Left forelimb (tissue), 1 donor: ENCODE data around the gene SMARCA4.
"Not testable (repeated sequence)": the region's sequence is repeated elsewhere in the genome, so short reads cannot be mapped to it uniquely, and the experiment has no call there.

Experiments
- DNase-seq: peaks from one replicate; pipeline ENCODE4 v3.0.0-alpha.2; 2018; ENCODE audit warnings: low spot score

The SMARCA4 gene

GRCh38 chr19:10976131-10976892, 15.5 kb downstream of the SMARCA4 start:
- DNase-seq, result no peak

DNA sequence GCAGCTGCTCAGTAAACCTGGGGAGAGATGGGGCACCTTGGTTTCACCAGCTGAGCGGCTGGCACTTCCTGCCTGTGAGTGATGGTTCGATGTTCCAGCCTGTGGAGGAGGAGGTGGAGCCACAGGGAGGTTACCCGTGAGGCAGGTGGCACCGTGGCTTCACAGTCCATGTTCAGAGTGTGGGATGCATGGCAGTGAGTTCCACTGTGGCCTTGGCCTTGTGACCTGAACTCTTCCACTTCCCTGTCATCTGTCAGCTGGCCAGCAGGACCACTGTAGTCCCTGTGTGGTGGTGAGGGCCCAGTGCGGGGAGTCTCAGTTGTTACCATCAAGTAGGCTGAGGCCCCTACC, 16.9 kb downstream of the SMARCA4 start:
- DNase-seq, result no peak

- no peak for DNase-seq
These were observed 19.1 kb downstream of the SMARCA4 start for GRCh38 chr19:10979951-10980381.

DNA sequence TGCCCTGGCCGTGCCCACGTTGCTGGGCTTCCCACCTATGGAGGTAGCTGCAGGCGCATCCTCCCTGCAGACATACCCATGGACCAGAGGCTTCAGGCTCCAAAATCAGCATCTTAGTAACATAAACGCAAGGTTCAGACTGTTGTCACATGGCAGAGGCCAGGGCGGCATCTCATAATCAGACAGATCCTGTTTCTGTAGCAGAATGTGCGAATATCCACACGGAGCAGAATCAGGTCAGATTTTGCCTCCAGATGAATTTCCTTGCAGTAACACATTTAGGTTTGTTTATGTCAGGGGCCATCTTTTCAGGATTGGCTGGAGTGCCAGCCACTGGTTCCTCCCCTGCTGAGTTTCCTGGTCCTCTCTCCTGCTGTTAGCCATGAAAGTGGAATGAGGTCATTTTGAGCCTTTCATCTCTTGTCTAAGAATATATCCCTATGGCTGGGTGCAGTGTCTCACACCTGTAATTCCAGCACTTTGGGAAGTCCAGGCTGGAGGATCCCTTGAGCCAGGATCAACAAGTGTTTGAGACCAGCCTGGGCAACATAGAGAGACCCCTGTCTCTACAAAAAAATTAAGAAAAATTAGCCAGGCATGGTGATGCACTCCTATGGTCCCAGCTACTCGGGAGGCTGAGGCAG, 20.5 kb downstream of the SMARCA4 start:
- DNase-seq, result no peak

- no peak for DNase-seq
These were observed 22.2 kb downstream of the SMARCA4 start for GRCh38 chr19:10983026-10983425.

- DNase-seq, result no peak
These were observed 23.4 kb downstream of the SMARCA4 start for GRCh38 chr19:10984166-10984735.

DNA sequence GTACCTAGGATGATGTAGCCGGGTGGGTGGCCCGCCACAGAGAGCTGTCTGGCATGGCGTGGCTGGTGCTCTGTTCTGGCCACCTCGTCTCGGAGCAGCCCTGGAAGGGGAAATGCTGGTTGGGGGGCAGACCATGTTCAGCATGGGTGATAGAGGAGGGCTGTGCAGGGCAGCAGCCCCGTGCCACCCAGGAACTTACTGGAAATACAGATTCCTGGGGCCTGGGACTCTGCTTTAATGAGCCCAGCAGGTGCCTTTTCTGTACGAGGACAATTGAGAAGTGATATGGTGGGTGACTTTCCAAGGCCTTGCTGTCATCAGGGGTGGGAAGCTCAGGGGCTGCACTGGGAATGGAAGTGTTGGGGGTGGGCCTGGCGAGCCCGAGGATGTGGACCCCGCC, 24.7 kb downstream of the SMARCA4 start:
- DNase-seq, result no peak

- no peak for DNase-seq
These were observed 25.7 kb downstream of the SMARCA4 start for GRCh38 chr19:10986301-10987127.

- no peak for DNase-seq
These were observed 26.9 kb downstream of the SMARCA4 start for GRCh38 chr19:10987571-10988297.

GRCh38 chr19:10988380-10988779, 27.6 kb downstream of the SMARCA4 start:
- no peak for DNase-seq

- DNase-seq, result no peak
These were observed 28.1 kb downstream of the SMARCA4 start for GRCh38 chr19:10988921-10989320.

DNA sequence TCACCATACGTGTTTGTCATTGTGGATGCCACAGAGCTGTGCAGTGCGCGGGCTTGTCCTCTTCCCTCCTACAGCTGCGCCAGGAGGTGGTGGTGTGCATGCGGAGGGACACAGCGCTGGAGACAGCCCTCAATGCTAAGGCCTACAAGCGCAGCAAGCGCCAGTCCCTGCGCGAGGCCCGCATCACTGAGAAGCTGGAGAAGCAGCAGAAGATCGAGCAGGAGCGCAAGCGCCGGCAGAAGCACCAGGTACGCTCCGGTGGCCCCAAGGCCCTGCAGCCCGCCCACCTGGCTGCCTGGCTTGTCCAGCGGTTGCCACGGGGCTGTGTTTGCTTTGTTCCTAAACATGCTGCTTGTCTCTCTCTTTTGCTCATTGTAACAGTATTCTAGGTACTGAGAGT, 30.2 kb downstream of the SMARCA4 start:
- DNase-seq, result no peak

DNA sequence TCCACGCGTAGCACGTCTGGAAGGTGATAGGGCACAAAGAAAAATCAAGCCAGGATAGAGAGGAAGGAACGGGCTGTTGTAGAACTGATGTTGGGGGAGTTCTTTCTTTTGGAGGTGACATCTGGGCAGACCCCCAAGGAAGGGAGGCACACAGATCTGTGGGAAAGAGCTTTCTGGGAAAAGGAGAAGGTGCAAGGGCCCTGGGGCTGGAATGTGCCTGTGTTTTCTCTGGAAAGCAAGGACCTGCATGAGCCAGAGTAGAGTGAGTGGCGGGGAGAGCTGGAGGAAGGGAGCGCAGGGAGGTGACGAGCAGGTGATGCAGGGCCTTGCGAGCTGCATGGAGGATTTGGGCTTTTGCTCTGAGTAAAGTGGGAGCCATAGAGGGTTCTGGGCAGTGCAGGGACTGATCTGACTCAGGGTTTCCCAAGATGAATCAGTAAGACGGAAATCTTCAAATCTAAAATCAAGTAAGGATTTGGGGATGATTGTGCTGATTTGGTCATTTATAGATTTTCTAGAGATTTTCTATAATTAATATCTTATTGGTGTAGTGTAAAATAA, 30.8 kb downstream of the SMARCA4 start:
- DNase-seq, result no peak

DNA sequence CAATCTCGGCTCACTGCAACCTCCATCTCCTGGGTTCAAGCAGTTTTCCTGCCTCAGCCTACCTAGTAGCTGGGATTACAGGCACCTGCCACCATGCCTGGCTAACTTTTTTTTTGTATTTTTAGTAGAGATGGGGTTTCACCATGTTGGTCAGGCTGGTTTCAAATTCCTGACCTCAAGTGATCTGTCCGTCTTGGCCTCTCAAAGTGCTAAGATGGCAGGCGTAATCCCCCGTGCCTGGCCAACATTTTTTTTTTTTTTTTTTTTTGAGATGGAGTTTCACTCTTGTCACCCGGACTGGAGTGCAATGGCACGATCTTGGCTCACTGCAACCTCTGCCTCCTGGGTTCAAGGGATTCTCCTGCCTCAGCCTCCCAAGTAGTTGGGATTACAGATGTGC, 31.3 kb downstream of the SMARCA4 start:
- not testable (repeated sequence) for DNase-seq

GRCh38 chr19:10995926-10996600, 35.2 kb downstream of the SMARCA4 start:
- no peak for DNase-seq

DNA sequence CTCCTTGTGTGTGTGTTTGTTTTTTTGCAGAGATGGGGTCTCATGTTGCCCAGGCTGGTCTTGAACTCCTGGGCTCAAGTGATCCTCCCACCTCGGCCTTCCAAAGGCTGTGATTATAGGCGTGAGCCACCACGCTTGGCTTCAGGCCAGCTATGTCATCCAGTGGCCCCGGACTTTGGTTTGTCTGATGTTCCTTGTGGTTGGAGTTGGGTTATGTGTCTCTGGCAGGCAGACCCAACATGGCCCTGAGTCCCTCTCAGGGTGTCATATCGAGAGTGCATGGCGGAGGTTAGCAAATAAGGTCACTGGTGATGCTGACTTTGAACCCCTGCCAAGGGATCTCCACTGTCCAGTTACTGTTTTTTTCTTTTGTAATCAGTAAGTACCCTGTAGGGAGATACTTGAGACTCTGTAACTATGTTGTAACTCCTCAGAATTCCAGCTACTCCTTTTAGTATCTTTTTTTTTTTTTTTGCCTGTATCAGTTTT, 37.3 kb downstream of the SMARCA4 start:
- DNase-seq, result no peak

GRCh38 chr19:10998666-10999065, 37.8 kb downstream of the SMARCA4 start:
- DNase-seq, result no peak

GRCh38 chr19:11005521-11005920, 44.7 kb downstream of the SMARCA4 start:
- no peak for DNase-seq

DNA sequence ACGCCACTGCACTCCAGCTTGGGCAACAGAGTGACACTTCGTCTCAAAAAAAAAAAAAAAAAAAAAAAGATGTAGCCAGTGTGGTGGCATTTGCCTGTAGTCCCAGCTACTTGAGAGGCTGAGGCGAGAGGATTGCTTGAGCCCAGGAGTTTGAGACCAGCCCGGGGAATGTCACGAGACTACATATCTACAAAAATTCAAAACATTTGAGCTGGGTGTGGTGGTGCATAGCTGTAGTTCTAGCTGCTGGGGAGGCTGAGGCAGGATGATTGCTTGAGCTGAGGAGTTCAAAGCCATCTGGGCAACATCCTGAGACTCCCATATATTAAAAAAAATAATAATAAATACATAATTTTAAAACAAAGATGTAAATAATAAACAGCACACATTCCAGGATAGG, 46.6 kb downstream of the SMARCA4 start:
- no peak for DNase-seq

DNA sequence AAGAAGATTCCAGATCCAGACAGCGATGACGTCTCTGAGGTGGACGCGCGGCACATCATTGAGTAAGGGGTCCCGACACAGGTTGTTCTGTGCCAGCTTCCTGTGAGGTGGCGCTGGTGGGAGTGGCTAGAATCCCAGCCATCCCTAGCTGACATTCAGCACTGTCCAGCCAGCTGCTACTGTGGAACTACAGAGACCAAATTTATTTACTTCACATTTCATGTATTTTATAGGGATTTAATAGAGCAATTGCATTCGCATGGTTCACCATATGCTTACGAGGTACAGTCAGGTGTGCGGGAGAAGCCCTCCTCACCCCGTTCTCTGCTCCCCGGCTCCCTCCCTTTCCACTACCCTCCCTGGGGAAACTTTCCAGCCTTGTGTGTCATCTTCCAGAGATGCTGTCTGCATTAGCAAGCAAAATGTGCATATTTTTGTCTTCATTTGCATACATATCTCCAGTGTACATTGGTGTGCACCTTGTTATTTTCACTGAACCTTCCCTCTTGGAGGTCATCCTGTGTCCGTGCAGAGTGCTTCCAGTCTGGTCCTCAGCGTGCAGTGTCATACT, 47.2 kb downstream of the SMARCA4 start:
- no peak for DNase-seq
